Esophagus squamous epithelium (tissue), 4 donors: ENCODE measurements around the gene CSRP1.

Experiments
- CTCF ChIP-seq, 6 experiments: fragments of 450-650 bp in 4 of 6; fragments of 200-600 bp in 2 of 6; sonication (generic) in 2 of 6; IDR thresholded peaks; one replicate each; pipeline ENCODE4 v1.5.1; 2016 to 2019; ENCODE audit warnings: antibody characterized with exemption in 6 of 6, mild to moderate bottlenecking in 4 of 6, moderate library complexity in 4 of 6
- POLR2A ChIP-seq, 4 donors: fragments of 450-650 bp; IDR thresholded peaks; one replicate each; pipeline ENCODE4 v1.6.1; 2017; ENCODE audit warnings: antibody characterized with exemption in 4 of 4, mild to moderate bottlenecking in 4 of 4, moderate library complexity in 3 of 4

- TF ChIP-seq CTCF (IDR thresholded peaks at IDR 0.05) (no peak), POLR2A (IDR thresholded peaks at IDR 0.05) (no peak)
Measured at GRCh38 chr1:201511396-201511940, 4.5 kb upstream of the CSRP1 start.
